CD4-positive, alpha-beta T cell treated with Interleukin-6 at 100 ng/mL for 8 hours (primary cell): ENCODE results near the gene LYST.
"Not testable (repeated sequence)": the region's sequence is repeated elsewhere in the genome, so short reads cannot be mapped to it uniquely, and the experiment has no call there.

ENCODE experiments used
- DNase-seq: peaks from one replicate; pipeline ENCODE4 v3.0.0-alpha.2; 2020; ENCODE audit warnings: mixed read lengths, low spot score

The LYST gene

GRCh38 chr1:235857756-235858155 lies 8.9 kb downstream of the LYST start:
- DNase-seq, result no peak

GRCh38 chr1:235855811-235856429 lies 10.8 kb downstream of the LYST start:
- DNase-seq, result no peak

- DNase-seq, result no peak
Measured at GRCh38 chr1:235854347-235854746, 12.4 kb downstream of the LYST start.

GRCh38 chr1:235853653-235854052 lies 13.1 kb downstream of the LYST start:
- DNase-seq, result no peak

GRCh38 chr1:235852887-235853286 lies 13.8 kb downstream of the LYST start:
- no peak for DNase-seq

- no peak for DNase-seq
Measured at GRCh38 chr1:235851939-235852338, 14.8 kb downstream of the LYST start.

- not testable (repeated sequence) for DNase-seq
Measured at GRCh38 chr1:235848251-235848650, 18.5 kb downstream of the LYST start.

GRCh38 chr1:235845656-235846107 lies 21.0 kb downstream of the LYST start:
- DNase-seq, result not testable (repeated sequence)

GRCh38 chr1:235844776-235845175 lies 21.9 kb downstream of the LYST start:
- DNase-seq, result no peak

GRCh38 chr1:235843461-235843961 lies 23.2 kb downstream of the LYST start:
- no peak for DNase-seq

GRCh38 chr1:235841938-235842545 lies 24.7 kb downstream of the LYST start:
- DNase-seq, result no peak

- DNase-seq, result no peak
Measured at GRCh38 chr1:235838021-235838420, 28.7 kb downstream of the LYST start.

GRCh38 chr1:235835226-235835625 lies 31.5 kb downstream of the LYST start:
- DNase-seq, result no peak

GRCh38 chr1:235834620-235835019 lies 32.1 kb downstream of the LYST start:
- DNase-seq, result no peak

GRCh38 chr1:235832011-235832410 lies 34.7 kb downstream of the LYST start:
- DNase-seq, result no peak

- no peak for DNase-seq
Measured at GRCh38 chr1:235831148-235831547, 35.6 kb downstream of the LYST start.

GRCh38 chr1:235826102-235826854 lies 40.4 kb downstream of the LYST start:
- no peak for DNase-seq

GRCh38 chr1:235825229-235825628 lies 41.5 kb downstream of the LYST start:
- DNase-seq, result no peak

- no peak for DNase-seq
Measured at GRCh38 chr1:235823684-235824083, 43.0 kb downstream of the LYST start.

- DNase-seq, result no peak
Measured at GRCh38 chr1:235822685-235823084, 44.0 kb downstream of the LYST start.

GRCh38 chr1:235821361-235821981 lies 45.2 kb downstream of the LYST start:
- no peak for DNase-seq

- no peak for DNase-seq
Measured at GRCh38 chr1:235820061-235820460, 46.6 kb downstream of the LYST start.
